ENCODE data around the gene SRGAP3. TPM values are rescaled to one million over a fixed set of nuclear protein-coding genes. Genes with fewer than 3 reads are reported as not detected.
"Not testable (repeated sequence)": the region's sequence is repeated elsewhere in the genome, so short reads cannot be mapped to it uniquely, and the experiment has no call there.

Gene SRGAP3
- total RNA-seq, 1 donor from 2014 or later = 68.6 TPM

DNA sequence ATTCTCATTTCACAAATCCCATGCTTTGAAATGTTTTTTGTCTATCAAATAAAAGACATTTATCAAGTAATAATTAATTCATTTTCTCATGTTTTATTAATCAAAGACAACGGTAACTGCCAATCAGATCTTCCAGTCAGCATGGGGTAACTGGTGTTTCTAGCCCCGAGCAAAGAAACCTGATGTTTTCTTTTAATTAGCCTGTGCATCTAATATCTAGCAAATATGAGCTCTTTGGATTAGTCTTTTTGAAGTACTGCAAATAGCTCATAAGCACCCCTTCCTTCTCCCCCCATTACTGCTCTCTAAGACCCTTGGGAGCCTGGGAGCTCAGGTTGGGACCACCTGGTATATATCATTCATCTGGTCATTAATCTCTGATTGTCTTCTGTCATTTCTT is 43.1 kb upstream of the SRGAP3 start:
- peaks cover 3% of the 10 kb centered on the region for H3K36me3 Mint-ChIP-seq
- peaks cover 1% of the 10 kb centered on the region for H3K27me3 Mint-ChIP-seq (ENCODE audit: low read depth)
- H3K4me1 Mint-ChIP-seq = peaks cover 5% of the 10 kb centered on the region
- no peak for DNase-seq (ENCODE audit: low spot score in 2 of 2, unreplicated experiment in 2 of 2)
- H3K9me3 Mint-ChIP-seq = peaks cover 12% of the 10 kb centered on the region
- TF ChIP-seq, protein P1, sequence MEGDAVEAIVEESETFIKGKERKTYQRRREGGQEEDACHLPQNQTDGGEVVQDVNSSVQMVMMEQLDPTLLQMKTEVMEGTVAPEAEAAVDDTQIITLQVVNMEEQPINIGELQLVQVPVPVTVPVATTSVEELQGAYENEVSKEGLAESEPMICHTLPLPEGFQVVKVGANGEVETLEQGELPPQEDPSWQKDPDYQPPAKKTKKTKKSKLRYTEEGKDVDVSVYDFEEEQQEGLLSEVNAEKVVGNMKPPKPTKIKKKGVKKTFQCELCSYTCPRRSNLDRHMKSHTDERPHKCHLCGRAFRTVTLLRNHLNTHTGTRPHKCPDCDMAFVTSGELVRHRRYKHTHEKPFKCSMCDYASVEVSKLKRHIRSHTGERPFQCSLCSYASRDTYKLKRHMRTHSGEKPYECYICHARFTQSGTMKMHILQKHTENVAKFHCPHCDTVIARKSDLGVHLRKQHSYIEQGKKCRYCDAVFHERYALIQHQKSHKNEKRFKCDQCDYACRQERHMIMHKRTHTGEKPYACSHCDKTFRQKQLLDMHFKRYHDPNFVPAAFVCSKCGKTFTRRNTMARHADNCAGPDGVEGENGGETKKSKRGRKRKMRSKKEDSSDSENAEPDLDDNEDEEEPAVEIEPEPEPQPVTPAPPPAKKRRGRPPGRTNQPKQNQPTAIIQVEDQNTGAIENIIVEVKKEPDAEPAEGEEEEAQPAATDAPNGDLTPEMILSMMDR (IDR thresholded peaks at IDR 0.05; ENCODE audit: unreplicated experiment) = no peak
- H3K27ac Mint-ChIP-seq = no peak overlapping the region
- no peak overlapping the region for H3K4me3 Mint-ChIP-seq

DNA sequence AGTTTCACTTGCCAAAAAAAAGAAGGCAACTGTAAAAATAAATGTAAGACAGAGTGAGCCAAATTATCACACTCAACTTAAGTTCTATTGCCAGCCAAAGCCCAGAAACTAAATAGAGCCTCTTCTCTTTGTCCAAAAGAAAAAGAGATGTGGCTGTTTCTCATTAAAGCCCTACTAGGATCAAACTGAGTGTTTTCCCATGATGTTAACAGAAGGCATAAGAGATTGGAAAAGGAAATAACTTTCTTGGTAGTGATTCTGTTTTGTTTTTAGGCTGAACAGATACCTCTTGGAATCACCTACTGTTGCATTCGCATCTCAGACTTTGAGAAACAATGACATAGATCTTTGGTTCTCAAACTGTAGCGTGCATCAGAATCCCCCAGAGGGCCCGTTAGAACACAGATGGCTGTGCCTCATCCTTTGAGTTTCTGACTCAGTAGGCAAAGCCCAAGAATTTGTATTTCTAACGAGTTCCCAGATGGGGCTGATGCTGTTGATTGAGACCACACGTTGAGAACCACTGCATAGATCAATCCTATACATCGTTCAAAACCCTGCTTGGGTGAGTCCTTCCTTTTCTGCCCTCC is 42.5 kb upstream of the SRGAP3 start:
- Mint-ChIP-seq H3K27me3 (ENCODE audit: low read depth) (peaks cover 1% of the 10 kb centered on the region), H3K9me3 (peaks cover 12% of the 10 kb centered on the region), H3K4me3 (no peak overlapping the region), H3K4me1 (peaks cover 5% of the 10 kb centered on the region), H3K27ac (no peak overlapping the region), H3K36me3 (peaks cover 3% of the 10 kb centered on the region)
- TF ChIP-seq, protein P1 (IDR thresholded peaks at IDR 0.05; ENCODE audit: unreplicated experiment) = no peak
- DNase-seq (ENCODE audit: low spot score in 2 of 2, unreplicated experiment in 2 of 2) = no peak

DNA sequence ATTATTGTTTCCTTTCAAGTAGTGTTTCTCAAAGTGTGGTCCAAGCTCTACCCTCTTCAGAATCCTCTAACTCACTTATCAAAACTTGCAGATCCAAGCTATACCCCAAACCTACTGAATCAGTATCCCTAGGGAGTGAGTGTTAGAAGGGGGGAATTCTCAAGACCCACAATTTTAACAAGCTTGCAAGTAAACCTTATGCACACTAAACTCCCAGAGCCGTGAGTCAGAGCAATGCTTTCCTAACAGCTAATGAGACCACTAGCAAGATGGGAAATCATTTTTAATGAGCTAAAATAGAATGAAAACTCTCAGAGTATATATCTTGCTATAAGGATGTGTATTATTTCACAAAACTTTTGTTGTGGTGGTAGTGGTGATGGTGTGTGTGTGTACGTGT is 41.1 kb upstream of the SRGAP3 start:
- TF ChIP-seq, protein P1 (IDR thresholded peaks at IDR 0.05; ENCODE audit: unreplicated experiment) = no peak
- H3K36me3 Mint-ChIP-seq = peaks cover 3% of the 10 kb centered on the region
- peaks cover 12% of the 10 kb centered on the region for H3K9me3 Mint-ChIP-seq
- no peak overlapping the region for H3K27ac Mint-ChIP-seq
- DNase-seq (ENCODE audit: low spot score in 2 of 2, unreplicated experiment in 2 of 2) = no peak
- no peak overlapping the region for H3K4me3 Mint-ChIP-seq
- no peaks in the 10 kb centered on the region for H3K27me3 Mint-ChIP-seq (ENCODE audit: low read depth)
- peaks cover 3% of the 10 kb centered on the region for H3K4me1 Mint-ChIP-seq

DNA sequence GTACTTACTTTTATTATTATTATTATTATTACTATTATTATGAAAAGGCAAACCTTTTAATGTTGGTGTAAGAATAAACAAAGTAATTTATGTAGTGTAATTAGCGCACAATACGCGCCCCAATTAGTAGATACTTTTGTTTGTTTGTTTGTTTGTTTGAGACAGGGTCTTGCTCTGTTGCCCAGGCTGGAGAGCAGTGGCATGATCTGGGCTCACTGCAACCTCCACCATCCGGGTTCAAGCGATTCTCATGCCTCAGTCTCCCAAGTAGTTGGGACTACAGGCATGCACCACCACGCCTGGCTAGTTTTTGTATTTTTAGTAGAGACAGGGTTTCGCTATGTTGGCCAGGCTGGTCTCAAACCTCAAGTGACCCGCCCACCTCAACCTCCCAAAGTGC is 32.1 kb upstream of the SRGAP3 start:
- DNase-seq (ENCODE audit: low spot score in 2 of 2, unreplicated experiment in 2 of 2); H3K27ac Mint-ChIP-seq; H3K36me3 Mint-ChIP-seq: not testable (repeated sequence)

DNA sequence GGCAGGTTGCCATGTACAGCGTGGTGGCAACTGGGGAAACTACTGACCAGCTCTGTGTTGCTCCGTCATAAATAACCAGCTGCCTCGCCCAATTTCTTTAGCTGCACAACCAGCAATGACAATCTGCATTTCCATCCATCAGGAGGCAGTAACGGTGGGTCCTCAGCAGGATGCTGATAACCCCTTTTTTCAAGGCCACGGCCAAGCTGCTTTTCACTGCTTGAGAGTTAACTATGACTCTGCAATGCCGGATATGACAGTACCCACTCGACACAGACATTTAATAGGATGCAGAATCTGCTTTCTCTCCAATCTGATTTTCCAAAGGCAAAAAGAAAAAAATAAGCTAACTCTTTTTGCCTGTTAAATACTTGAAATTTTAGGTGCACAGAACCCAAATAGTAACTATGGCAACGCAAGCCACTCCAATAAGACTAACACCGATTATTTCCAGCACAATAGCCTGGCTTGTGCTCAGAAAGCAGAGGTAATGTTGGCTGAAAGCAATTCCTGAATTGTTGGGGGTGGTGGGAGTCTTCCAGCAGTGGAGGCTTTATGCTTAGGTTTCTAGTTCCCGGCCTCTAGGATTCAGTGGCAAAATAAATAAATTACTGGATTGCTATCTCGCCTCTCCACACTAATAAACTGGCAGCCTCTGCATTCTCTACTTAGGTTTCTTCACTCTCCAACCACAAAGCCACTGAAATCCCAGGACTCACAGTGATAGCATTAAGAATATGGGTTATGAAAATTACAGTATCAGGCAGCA is 31.2 kb upstream of the SRGAP3 start:
- TF ChIP-seq, protein P1 (IDR thresholded peaks at IDR 0.05; ENCODE audit: unreplicated experiment) = no peak
- Mint-ChIP-seq H3K9me3 (no peaks in the 10 kb centered on the region), H3K36me3 (no peaks in the 10 kb centered on the region), H3K27me3 (ENCODE audit: low read depth) (no peaks in the 10 kb centered on the region), H3K4me1 (peaks cover 5% of the 10 kb centered on the region), H3K27ac (peak overlapping the region; percentile 31), H3K4me3 (no peak overlapping the region)
- no peak for DNase-seq (ENCODE audit: low spot score in 2 of 2, unreplicated experiment in 2 of 2)

More for the DNA sequence above, 32.1 kb upstream of the SRGAP3 start:
- not testable (repeated sequence) for H3K27me3 Mint-ChIP-seq (ENCODE audit: low read depth); H3K9me3 Mint-ChIP-seq; H3K4me1 Mint-ChIP-seq; H3K4me3 Mint-ChIP-seq

DNA sequence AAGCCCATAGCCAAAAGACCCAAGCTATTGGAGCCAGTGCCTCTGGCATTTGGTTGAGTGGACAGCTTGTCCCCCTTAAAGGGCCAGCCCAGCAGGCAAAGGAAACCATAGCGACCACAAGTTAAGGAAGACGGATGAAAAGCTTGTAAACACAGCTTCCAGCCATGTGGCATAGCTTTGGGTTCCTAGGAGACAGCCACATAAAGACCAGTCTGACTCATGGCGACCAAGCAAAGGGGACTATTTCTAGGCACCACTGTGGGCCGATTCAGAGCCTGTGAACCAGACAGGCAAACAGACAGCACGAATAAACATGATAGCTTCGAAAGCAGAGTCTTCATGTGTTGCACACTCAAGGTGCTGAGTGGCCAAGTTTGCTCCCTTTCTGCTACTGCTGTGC is 30.5 kb upstream of the SRGAP3 start:
- no peaks in the 10 kb centered on the region for H3K9me3 Mint-ChIP-seq
- TF ChIP-seq, protein P1 (IDR thresholded peaks at IDR 0.05; ENCODE audit: unreplicated experiment) = no peak
- peaks cover 5% of the 10 kb centered on the region for H3K4me1 Mint-ChIP-seq
- H3K27ac Mint-ChIP-seq = no peak overlapping the region
- H3K27me3 Mint-ChIP-seq (ENCODE audit: low read depth) = peaks cover 2% of the 10 kb centered on the region
- DNase-seq (ENCODE audit: low spot score in 2 of 2, unreplicated experiment in 2 of 2) = no peak
- no peak overlapping the region for H3K4me3 Mint-ChIP-seq
- no peaks in the 10 kb centered on the region for H3K36me3 Mint-ChIP-seq
